Kidney (tissue), 14 donors: ENCODE measurements around the gene PAK1. TPM values are rescaled to one million over a fixed set of nuclear protein-coding genes. Genes with fewer than 3 reads are reported as not detected.

Experiments
- DNase-seq, 5 donors: peaks; one replicate each; pipeline ENCODE4 v3.0.0-alpha.2; 2013 to 2020
- FAIRE-seq: peaks from 2 replicates; lab custom pipeline; 2012; peaks lifted over from hg19 to GRCh38; lab: Jason Lieb, UNC
- H3K27ac ChIP-seq, 2 donors: one replicate each; pipeline ENCODE4 v1.7.0; 2013; ENCODE audit warnings: low read depth in 2 of 2, low read length in 2 of 2, inconsistent platforms in 1 of 2
- H3K27me3 ChIP-seq: one replicate; pipeline ENCODE4 v1.7.1; 2013; ENCODE audit warnings: low read length, inconsistent platforms; ENCODE audit not compliant: control insufficient read depth, insufficient read depth
- H3K36me3 ChIP-seq, 3 donors: one replicate each; pipeline versions ENCODE4 v1.7.0 to v1.7.1; 2013; ENCODE audit warnings: low read length in 3 of 3, control low read depth in 1 of 3, inconsistent platforms in 1 of 3; ENCODE audit not compliant: insufficient read depth in 3 of 3, control insufficient read depth in 2 of 3
- H3K4me1 ChIP-seq, 3 donors: one replicate each; pipeline versions ENCODE4 v1.7.0 to v1.7.1; 2013; ENCODE audit warnings: low read length in 3 of 3, inconsistent platforms in 1 of 3, low read depth in 1 of 3; ENCODE audit not compliant: control insufficient read depth in 2 of 3, insufficient read depth in 2 of 3
- H3K4me3 ChIP-seq, 3 donors: one replicate each; pipeline versions ENCODE4 v1.7.0 to v1.8.1; 2013; ENCODE audit warnings: low read length in 3 of 3, control low read depth in 1 of 3, inconsistent platforms in 1 of 3
- H3K9ac ChIP-seq, 3 donors: one replicate each; pipeline versions ENCODE4 v1.7.0 to v1.7.1; 2013; ENCODE audit warnings: low read length in 3 of 3, control low read depth in 1 of 3, inconsistent platforms in 1 of 3
- H3K9me3 ChIP-seq, 3 donors: one replicate each; pipeline versions ENCODE4 v1.7.0 to v1.7.1; 2013; ENCODE audit warnings: low read length in 3 of 3, control low read depth in 1 of 3, inconsistent platforms in 1 of 3; ENCODE audit not compliant: control insufficient read depth in 2 of 3, insufficient read depth in 1 of 3
- CTCF ChIP-seq: IDR thresholded peaks from 3 replicates; pipeline ENCODE4 v1.5.1; 2012; ENCODE audit warnings: mild to moderate bottlenecking, moderate library complexity, borderline replicate concordance; ENCODE audit not compliant: insufficient read depth; ENCODE audit errors: extremely low read depth
- intact Hi-C: fragments of 100-400 bp; cut with DNase I; formaldehyde crosslinking; loops from one replicate; pipeline ENCODE4 v1.11.1; 2022
- polyA plus RNA-seq: library from polyadenylated mRNA; stranded (reverse); fragments of 350-450 nt; fragmentation: Illumina TruSeq; extraction: RNeasy Lipid Tissue Mini Kit (QIAGEN cat#74804); gene quantifications from one replicate; pipeline ENCODE4 v1.2.3, GENCODE V29; 2014; ENCODE audit warnings: low read depth, low replicate concordance; ENCODE audit not compliant: insufficient read depth
- total RNA-seq: library from RNA; stranded (reverse); fragmentation: NEBNext Ultra II Directional; extraction: Animal tissue kit (Norgen Biotek cat#: 25700); gene quantifications from one replicate; pipeline ENCODE4 v1.2.1, GENCODE V29; 2021
- donor health status: control.
- donor health status: control.
- donor health status: control.
- donor health status: control.
- donor health status: control.
- donor health status: DM: yes; HTN: yes; CAD: no.
- donor health status: Normal renal cell carcinoma (clear cell type).

PAK1 gene
- total and polyA plus RNA-seq, 2 donors from 2014 or later = 22.2 to 29.1 TPM

- H3K9me3 ChIP-seq = no peaks in the 10 kb centered on the region
- H3K4me3 ChIP-seq = no peak overlapping the region
- FAIRE-seq (no peak), DNase-seq (no peak)
- no peak overlapping the region for H3K27ac ChIP-seq
- no peaks in the 10 kb centered on the region for H3K36me3 ChIP-seq
- H3K9ac ChIP-seq = no peak overlapping the region
- H3K4me1 ChIP-seq = no peaks in the 10 kb centered on the region
- no peaks in the 10 kb centered on the region for H3K27me3 ChIP-seq
- TF ChIP-seq CTCF = no peak
- intact Hi-C loops = no loop called here
Observed at GRCh38 chr11:77425346-77425745, 48.5 kb downstream of the PAK1 start.

GRCh38 chr11:77424644-77425043, 49.2 kb downstream of the PAK1 start:
- Histone ChIP-seq H3K9ac (no peak overlapping the region), H3K27ac (no peak overlapping the region), H3K36me3 (no peaks in the 10 kb centered on the region), H3K4me3 (no peak overlapping the region), H3K9me3 (no peaks in the 10 kb centered on the region), H3K4me1 (no peaks in the 10 kb centered on the region), H3K27me3 (no peaks in the 10 kb centered on the region)
- TF ChIP-seq CTCF = no peak
- FAIRE-seq (no peak), DNase-seq (no peak)
- intact Hi-C loops = no loop called here

GRCh38 chr11:77423624-77424023, 50.3 kb downstream of the PAK1 start:
- Histone ChIP-seq H3K9me3 (no peaks in the 10 kb centered on the region), H3K4me1 (peaks cover 0 to 3% (median 0%) of the 10 kb centered on the region in 3 donors), H3K27me3 (no peaks in the 10 kb centered on the region), H3K9ac (no peak overlapping the region), H3K4me3 (no peak overlapping the region), H3K36me3 (no peaks in the 10 kb centered on the region), H3K27ac (no peak overlapping the region)
- no peak for DNase-seq
- intact Hi-C loops = no loop called here
- no peak for TF ChIP-seq CTCF
- no peak for FAIRE-seq

DNA sequence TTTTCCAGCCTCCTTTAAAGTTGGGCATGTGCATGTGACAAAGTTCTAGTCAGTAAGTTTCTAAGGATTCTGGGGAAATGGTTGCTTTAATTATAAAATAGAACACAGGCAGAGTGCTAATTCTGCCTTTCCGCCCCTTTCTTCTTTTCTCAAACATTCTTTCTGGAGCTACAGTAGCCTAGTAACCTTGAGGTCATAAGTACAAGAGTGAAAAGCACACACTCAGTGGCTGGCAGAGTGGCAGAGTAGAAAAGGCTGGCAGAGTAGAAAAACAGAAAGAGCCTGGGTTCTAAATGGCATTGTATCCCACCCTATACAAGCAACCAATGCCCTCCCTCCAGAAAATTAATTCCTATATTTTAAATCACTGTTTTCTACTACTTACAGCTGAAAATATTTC, 51.2 kb downstream of the PAK1 start:
- no peaks in the 10 kb centered on the region for H3K27me3 ChIP-seq
- H3K36me3 ChIP-seq = no peaks in the 10 kb centered on the region
- H3K4me1 ChIP-seq = peaks cover 0 to 4% (median 0%) of the 10 kb centered on the region in 3 donors
- DNase-seq = no peak
- no peak overlapping the region for H3K9ac ChIP-seq
- intact Hi-C loops = no loop called here
- H3K4me3 ChIP-seq = no peak overlapping the region
- H3K9me3 ChIP-seq = no peaks in the 10 kb centered on the region
- H3K27ac ChIP-seq = no peak overlapping the region
- FAIRE-seq = no peak
- no peak for TF ChIP-seq CTCF
